Sigmoid colon (tissue), 4 donors: ENCODE results near the gene ICE2.

Source experiments
- POLR2A ChIP-seq, 2 donors: fragments of 450-650 bp; IDR thresholded peaks; one replicate each; pipeline ENCODE4 v1.6.1; 2016; ENCODE audit warnings: antibody characterized with exemption in 2 of 2, mild to moderate bottlenecking in 2 of 2, moderate library complexity in 2 of 2
- POLR2AphosphoS5 ChIP-seq, 4 donors: sonication (generic); formaldehyde crosslinking; IDR thresholded peaks; one replicate each; pipeline ENCODE4 v1.6.1; 2017; ENCODE audit warnings: antibody characterized with exemption in 4 of 4
- TF ChIP-seq, protein P1 (sequence below), 4 experiments: fragments of 450-650 bp in 3 of 4; fragments of 200-600 bp in 1 of 4; IDR thresholded peaks; one replicate each; pipeline ENCODE4 v1.5.1; 2016 to 2019; ENCODE audit warnings: antibody characterized with exemption in 4 of 4, mild to moderate bottlenecking in 3 of 4, moderate library complexity in 2 of 4

DNA sequence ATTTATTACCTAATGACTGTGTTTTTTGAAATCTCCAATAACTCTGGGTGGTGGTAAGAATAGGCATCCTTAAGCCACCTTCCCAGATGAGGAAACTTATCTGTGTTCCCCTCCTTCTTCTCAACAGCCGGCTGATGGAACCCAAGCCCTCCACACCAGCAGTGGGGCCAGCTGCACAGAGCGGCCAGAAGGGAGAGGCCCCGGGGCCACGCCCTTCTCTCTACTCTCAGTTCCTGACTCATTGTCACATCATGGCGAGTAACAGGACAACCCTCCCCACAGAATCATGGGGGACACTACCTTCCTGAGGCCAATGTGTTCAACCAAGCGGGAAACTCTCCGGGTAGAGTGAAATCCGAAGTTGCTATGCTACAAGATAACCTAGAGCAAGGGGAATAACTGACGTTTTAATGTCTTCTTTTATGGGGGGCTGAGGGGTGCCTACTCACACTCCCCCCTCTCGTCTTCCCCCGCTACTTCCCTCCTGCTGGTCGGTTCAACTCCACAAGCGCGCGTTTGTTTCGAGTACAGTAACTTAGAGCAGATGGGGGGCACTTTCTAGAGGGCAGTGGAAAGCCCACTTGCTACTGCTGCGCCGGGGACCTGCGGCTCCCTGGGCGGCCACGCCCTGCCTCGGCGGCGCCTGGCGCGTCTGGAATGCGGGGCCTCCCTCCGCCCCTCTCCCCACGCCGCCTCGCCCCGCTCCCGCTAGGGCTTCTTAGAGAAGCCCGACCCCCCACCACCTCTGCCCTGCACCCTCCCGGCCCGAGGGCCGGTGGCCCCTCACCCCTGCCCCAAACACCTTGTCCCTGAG is 81.8 kb downstream of the ICE2 start:
- TF ChIP-seq POLR2AphosphoS5 (IDR thresholded peaks at IDR 0.05) (peak; percentile 39 to 67 (median 41)), POLR2A (IDR thresholded peaks at IDR 0.05) (no peak)
- TF ChIP-seq, protein P1, sequence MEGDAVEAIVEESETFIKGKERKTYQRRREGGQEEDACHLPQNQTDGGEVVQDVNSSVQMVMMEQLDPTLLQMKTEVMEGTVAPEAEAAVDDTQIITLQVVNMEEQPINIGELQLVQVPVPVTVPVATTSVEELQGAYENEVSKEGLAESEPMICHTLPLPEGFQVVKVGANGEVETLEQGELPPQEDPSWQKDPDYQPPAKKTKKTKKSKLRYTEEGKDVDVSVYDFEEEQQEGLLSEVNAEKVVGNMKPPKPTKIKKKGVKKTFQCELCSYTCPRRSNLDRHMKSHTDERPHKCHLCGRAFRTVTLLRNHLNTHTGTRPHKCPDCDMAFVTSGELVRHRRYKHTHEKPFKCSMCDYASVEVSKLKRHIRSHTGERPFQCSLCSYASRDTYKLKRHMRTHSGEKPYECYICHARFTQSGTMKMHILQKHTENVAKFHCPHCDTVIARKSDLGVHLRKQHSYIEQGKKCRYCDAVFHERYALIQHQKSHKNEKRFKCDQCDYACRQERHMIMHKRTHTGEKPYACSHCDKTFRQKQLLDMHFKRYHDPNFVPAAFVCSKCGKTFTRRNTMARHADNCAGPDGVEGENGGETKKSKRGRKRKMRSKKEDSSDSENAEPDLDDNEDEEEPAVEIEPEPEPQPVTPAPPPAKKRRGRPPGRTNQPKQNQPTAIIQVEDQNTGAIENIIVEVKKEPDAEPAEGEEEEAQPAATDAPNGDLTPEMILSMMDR (IDR thresholded peaks at IDR 0.05): no peak
